Raji (cell line): Measurements from ENCODE around the gene SPTBN4.
A peak's percentile ranks its signal among the peaks of the same experiment; 100 is the strongest.

Experiments used
- POLR2A ChIP-seq: IDR thresholded peaks from 2 replicates; pipeline ENCODE4 v1.6.1; 2011; ENCODE audit warnings: low read depth, low read length, control low read depth; ENCODE audit not compliant: insufficient read depth

The SPTBN4 gene

GRCh38 chr19:40607311-40608239 is 140.8 kb downstream of the SPTBN4 start:
- TF ChIP-seq POLR2A = 0 out of 2 replicates have a peak, but pooled peaks have one; percentile 8

GRCh38 chr19:40608240-40608621 is 141.4 kb downstream of the SPTBN4 start:
- TF ChIP-seq POLR2A = no peak

- no peak for TF ChIP-seq POLR2A
Observed at GRCh38 chr19:40608957-40609356, 142.2 kb downstream of the SPTBN4 start.

- peak; percentile 76 for TF ChIP-seq POLR2A
Observed at GRCh38 chr19:40609561-40610395, 143.0 kb downstream of the SPTBN4 start.

- TF ChIP-seq POLR2A = no peak
Observed at GRCh38 chr19:40610396-40611064, 143.7 kb downstream of the SPTBN4 start.

DNA sequence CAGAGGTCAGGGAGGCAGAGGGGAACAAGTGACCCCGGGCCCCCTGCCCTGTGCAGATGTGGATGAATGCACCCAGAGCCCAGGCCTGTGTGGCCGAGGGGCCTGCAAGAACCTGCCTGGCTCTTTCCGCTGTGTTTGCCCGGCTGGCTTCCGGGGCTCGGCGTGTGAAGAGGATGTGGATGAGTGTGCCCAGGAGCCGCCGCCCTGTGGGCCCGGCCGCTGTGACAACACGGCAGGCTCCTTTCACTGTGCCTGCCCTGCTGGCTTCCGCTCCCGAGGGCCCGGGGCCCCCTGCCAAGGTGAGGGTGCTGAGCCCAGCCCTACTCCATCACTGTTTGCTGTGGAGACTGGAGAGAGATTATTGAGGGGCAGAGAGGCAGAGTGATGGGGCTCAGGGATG is 144.3 kb downstream of the SPTBN4 start:
- no peak for TF ChIP-seq POLR2A

DNA sequence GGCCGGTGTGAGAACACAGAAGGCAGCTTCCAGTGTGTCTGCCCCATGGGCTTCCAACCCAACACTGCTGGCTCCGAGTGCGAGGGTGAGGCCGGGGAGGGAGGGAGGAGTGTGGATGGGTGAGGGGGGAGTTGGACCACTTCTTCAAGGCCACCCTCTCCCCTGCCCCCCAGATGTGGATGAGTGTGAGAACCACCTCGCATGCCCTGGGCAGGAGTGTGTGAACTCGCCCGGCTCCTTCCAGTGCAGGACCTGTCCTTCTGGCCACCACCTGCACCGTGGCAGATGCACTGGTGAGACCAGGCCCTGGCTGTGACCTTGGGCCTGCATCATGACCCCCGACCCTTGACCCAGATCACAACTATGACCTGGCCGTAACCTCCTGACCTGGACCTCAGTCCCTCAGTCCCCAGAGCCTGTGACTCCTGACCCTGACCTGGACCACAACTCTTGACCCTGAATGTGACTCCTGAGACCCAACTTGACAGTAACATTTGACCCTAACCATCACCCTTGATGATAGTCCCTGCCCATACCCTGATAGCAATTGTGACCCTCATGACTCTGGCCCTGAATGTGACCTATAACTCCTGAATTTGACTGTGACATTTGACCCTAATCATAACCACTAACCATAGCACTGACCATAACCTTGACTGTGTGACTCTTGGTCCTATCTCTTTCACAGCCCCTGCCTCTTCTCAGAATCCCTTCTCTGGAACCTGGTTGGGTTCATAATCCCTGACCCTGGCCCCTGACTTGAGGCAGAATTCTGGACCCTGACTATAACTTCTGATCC is 145.3 kb downstream of the SPTBN4 start:
- TF ChIP-seq POLR2A = no peak; the same call in 1 of the 2 replicates

GRCh38 chr19:40612831-40613689 is 146.3 kb downstream of the SPTBN4 start:
- TF ChIP-seq POLR2A = no peak

- TF ChIP-seq POLR2A = peak; percentile 74
Observed at GRCh38 chr19:40613690-40614621, 147.2 kb downstream of the SPTBN4 start.

- TF ChIP-seq POLR2A = peak; percentile 41
Observed at GRCh38 chr19:40614622-40615411, 148.0 kb downstream of the SPTBN4 start.

GRCh38 chr19:40616178-40616577 is 149.4 kb downstream of the SPTBN4 start:
- no peak for TF ChIP-seq POLR2A

DNA sequence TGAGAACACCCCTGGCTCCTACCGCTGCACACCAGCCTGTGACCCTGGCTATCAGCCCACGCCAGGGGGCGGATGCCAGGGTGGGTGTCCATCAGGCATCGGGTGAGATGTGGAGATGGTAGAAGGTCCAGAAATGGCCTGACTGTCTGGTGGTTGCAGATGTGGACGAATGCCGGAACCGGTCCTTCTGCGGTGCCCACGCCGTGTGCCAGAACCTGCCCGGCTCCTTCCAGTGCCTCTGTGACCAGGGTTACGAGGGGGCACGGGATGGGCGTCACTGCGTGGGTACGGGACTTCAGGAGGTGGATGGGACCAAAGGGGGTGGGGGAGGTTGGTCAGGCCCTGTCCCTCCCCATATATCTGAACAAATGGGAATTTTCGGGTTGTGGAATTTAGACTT is 150.1 kb downstream of the SPTBN4 start:
- TF ChIP-seq POLR2A = no peak
